Keratinocyte (primary cell): ENCODE results near the gene ATP6V0E1.

Experiments used
- CTCF ChIP-seq, 3 experiments: IDR thresholded peaks in 1 of 3; conservative IDR thresholded peaks in 1 of 3; optimal IDR thresholded peaks in 1 of 3; 2 replicates in 2 of 3; 3 replicates in 1 of 3; pipeline versions ENCODE3 to v1.5.1; 2011; ENCODE audit warnings: low read length in 3 of 3, mild to moderate bottlenecking in 3 of 3, moderate library complexity in 2 of 3, control low read depth in 1 of 3, inconsistent platforms in 1 of 3; ENCODE audit not compliant: insufficient read depth in 2 of 3; ENCODE audit errors: extremely low read depth in 1 of 3
- EZH2 ChIP-seq: IDR thresholded peaks from one replicate; pipeline ENCODE4 v1.6.1; 2012; ENCODE audit warnings: inconsistent platforms, mild to moderate bottlenecking, low read length, moderate library complexity

- no peak for TF ChIP-seq CTCF (optimal IDR thresholded peaks at IDR 0.05 in 1 of 3, IDR thresholded peaks at IDR 0.05 in 1 of 3, conservative IDR thresholded peaks at IDR 0.05 in 1 of 3; ENCODE audit: extremely low read depth in 1 of 3, insufficient read depth in 2 of 3, low read length in 3 of 3)
- no peak for TF ChIP-seq EZH2
Observed at GRCh38 chr5:172999974-173000373, 16.4 kb downstream of the ATP6V0E1 start.
